Measurements from ENCODE around the gene FGGY. TPM values are rescaled to one million over a fixed set of nuclear protein-coding genes. Genes with fewer than 3 reads are reported as not detected.
"Not testable (repeated sequence)": the region's sequence is repeated elsewhere in the genome, so short reads cannot be mapped to it uniquely, and the experiment has no call there.

FGGY gene
- total RNA-seq, 1 donor from 2014 or later: 20.5 TPM

DNA sequence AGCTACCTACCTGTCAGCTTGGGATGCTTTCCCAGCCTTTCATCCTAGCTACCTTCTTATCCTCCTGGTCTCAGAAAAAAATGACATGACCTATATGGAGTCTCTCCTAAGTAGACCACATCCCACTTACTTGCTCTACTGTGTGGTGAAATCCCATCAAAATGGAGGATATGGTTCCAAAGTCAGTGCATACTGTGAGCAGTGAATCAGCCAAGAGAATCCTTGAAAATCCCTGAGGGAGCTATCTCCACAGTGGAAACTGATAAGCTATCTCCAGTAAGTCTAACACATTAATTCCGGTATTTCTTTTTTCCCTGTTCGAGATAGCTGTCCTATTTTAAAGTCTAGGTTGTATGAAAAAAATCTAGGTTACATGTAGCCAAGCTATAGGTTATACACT is 189.7 kb downstream of the FGGY start:
- intact Hi-C loops (cut with DNase I): no loop called here
- DNase-seq (ENCODE audit: low spot score): no peak

GRCh38 chr1:59487335-59488031 is 190.6 kb downstream of the FGGY start:
- intact Hi-C loops (cut with DNase I): no loop called here
- DNase-seq (ENCODE audit: low spot score): no peak

- intact Hi-C loops (cut with DNase I): no loop called here
- no peak for DNase-seq (ENCODE audit: low spot score)
Observed at GRCh38 chr1:59492500-59492899, 195.6 kb downstream of the FGGY start.

DNA sequence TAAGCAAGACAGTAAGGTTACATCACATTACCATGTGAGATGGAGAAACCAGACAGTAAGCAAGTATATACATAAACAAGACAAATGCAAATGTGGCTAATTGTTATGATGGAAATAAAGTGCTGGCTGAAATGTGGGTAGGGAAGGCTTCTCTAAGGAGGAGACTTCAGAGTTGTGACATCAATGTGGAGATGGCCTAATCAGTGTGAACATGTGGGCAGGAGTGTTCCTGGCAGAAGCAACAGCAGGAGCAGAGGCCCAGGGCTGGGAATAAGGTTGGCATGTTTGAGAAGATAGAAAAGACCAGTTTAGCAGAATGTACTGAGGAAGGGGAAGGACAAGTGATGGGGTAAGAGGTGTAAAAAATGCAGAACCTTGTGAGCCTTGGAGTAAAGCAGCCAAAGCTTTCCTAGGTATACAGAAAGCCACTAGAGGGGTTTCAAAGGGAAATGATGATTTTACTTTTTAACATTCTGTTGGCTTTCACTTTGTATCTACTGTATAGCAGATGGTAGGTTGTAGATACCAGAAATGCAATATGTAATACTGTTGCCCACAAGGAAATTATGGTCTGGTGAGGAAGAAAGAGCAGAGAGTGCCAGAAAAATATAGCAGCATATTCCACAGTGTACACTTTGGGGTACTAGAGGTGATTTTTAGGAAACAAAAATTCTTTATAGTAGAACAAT is 197.4 kb downstream of the FGGY start:
- intact Hi-C loops (cut with DNase I): no loop called here
- no peak for DNase-seq (ENCODE audit: low spot score)

DNA sequence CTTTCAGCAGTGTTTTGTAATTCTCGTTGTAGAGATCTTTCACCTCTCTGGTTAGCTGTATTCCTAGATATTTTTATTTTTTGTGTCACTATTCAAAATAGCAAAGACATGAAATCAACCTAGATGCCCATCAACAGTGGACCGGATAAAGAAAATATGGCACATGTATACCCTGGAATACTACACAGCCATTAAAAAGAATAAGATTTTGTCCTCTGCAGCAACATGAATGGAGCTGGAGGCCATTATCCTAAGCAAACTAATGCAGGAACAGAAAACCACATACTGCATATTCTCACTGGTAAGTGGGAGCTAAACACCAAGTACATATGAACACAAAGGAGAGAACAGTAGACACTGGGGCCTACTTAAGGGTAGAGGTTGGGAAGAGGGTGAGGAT is 199.3 kb downstream of the FGGY start:
- intact Hi-C loops (cut with DNase I); DNase-seq (ENCODE audit: low spot score): not testable (repeated sequence)

GRCh38 chr1:59497616-59498015 is 200.7 kb downstream of the FGGY start:
- intact Hi-C loops (cut with DNase I): no loop called here
- no peak for DNase-seq (ENCODE audit: low spot score)

- no peak for DNase-seq (ENCODE audit: low spot score)
- intact Hi-C loops (cut with DNase I): no loop called here
Observed at GRCh38 chr1:59498640-59499039, 201.7 kb downstream of the FGGY start.

DNA sequence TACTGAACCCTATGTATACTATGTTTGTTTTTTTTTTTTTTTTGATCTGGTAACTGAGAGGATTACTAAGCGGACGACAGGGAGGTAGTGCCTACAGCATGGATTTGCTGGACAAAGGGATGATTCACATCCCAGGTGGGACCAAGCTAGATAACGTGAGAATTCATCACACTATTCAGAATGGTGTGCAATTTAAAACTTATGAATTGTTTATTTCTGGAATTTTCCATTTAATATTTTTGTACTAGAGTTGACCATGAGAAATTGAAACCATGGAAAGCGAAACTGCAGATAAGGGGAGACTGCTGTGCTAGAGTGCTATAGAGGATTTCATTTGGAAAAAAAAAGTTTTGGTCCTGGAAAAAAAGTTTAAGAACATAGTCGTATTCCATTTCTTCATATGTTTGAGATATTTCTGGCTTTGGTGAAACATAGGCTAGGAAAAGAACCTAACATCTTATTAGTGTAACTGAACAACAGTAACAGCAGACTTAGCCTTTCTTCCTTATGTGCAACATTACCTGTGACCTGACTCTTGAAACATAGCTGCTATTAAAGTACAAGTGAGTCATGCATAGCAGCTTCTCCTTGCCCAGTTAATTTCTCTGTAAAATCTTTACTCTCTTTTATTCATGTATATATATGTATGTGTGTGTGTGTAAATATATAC is 202.5 kb downstream of the FGGY start:
- no peak for DNase-seq (ENCODE audit: low spot score)
- intact Hi-C loops (cut with DNase I): no loop called here

DNA sequence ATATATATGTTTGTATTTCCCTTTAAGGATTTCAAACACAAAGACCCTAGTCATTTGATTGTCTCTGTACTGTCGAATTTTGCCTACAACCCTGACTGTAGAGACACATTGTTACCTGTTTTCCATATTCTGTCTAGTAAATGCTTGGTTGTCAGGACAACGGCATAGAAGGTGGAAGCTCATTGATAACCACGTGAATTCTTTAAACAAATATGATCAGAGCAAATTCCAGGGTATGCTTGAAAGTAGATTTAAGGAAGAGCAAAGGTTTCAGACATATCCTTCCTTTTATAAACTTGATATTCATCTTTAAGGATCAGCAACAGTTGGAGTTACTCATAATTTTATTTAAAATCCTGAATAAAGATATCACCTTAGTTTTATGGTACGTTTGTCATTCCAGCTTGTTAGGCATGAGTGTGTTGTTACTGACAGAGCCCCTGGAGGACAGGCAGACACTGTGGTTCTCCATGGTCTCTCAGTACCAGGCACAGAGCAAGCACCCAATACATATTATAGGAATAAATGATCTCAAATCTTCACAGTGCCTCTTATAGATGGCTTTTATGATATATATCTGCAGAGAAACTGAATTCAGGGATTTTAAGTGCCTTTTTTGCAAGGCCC is 203.2 kb downstream of the FGGY start:
- intact Hi-C loops (cut with DNase I): no loop called here
- no peak for DNase-seq (ENCODE audit: low spot score)

- intact Hi-C loops (cut with DNase I): no loop called here
Observed at GRCh38 chr1:59500950-59501742, 204.3 kb downstream of the FGGY start.

GRCh38 chr1:59502009-59502691 is 205.3 kb downstream of the FGGY start:
- intact Hi-C loops (cut with DNase I): no loop called here
- no peak for DNase-seq (ENCODE audit: low spot score)

More at GRCh38 chr1:59500950-59501742, 204.3 kb downstream of the FGGY start:
- DNase-seq (ENCODE audit: low spot score): no peak

DNA sequence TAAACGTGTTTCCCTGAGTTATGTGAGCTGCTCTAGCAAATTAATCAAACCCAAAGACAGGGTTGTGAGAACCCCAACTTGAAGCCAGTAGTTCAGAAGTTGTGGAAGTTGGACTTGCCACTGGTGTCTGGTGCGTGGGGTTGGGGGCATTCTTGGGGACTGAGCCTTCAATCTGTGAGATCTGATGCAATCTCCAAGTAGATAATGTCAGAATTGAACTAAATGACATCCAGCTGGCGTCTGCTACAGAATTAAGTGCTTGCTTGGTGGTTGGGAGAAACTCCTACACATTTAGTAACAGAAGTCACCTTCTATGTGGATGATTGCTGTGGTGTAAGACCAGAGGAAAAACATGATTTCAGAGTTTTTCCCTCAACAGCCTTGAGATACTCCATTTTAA is 207.4 kb downstream of the FGGY start:
- DNase-seq (ENCODE audit: low spot score): no peak
- intact Hi-C loops (cut with DNase I): no loop called here

DNA sequence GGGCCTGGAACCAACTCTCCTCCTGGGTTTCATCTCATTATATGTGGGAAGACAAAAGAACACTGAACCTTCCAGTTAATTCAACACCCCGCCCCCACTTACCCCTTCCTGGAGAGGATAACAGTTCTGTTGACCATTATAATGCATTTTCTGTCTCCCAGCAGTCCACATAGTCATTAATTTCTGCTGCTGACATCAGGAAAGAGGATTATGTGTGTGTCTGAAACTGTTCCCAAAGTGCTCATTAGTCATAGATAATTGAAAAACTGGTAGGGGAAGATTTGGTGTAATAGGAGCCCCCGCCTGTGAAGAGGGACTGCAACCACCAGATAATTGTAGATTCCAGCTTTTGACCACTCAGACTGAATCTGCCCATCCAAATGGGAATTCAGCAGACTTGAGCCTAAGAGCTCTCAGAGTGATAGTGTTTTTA is 208.7 kb downstream of the FGGY start:
- intact Hi-C loops (cut with DNase I): no loop called here

DNA sequence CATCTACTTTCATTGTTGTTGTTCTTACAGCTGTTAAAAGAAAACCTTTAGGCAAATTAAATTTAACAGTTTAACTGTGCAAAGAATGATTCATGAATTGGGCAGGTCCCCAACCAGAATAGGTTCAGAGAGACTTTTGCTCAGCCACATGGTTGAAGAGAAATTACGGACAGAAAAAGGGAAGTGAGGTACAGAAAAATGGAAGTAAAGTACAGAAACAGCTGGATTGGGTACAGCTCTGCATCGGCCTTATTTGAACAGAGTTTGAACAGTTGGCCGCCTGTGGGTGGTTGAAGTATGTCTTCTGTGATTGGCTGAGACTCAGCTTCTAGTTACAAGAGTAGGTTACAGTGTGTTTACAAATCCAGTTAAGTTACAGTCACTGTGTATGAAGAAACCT is 210.1 kb downstream of the FGGY start:
- intact Hi-C loops (cut with DNase I): no loop called here
- DNase-seq (ENCODE audit: low spot score): no peak

More for the DNA sequence above, 208.7 kb downstream of the FGGY start:
- no peak for DNase-seq (ENCODE audit: low spot score)

DNA sequence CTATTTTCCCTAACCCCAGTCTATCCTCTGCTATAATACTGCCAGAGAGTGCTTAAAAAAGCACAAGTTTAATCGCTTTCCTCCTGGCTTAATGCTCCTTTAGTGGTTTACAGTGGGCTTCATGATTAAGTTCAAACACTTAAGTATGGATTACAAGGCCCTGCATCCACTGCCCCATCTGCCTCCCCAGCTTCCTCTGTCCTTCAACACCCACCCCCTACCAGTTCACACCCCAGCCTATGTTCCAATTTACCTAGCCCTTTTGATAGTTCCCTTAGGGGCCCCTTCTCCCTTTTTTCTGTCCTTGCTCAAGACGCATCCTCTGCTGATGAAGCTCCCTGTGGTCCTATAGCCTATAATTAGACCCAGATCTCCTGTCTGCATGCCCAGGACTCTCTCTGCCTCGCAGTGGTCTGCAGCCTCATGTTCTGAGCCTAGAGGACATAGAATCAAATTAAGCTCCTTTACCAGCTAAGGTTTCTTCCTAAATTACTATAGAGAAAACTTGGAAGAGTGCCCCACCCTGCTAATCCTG is 212.5 kb downstream of the FGGY start:
- no peak for DNase-seq (ENCODE audit: low spot score)
- intact Hi-C loops (cut with DNase I): no loop called here

DNA sequence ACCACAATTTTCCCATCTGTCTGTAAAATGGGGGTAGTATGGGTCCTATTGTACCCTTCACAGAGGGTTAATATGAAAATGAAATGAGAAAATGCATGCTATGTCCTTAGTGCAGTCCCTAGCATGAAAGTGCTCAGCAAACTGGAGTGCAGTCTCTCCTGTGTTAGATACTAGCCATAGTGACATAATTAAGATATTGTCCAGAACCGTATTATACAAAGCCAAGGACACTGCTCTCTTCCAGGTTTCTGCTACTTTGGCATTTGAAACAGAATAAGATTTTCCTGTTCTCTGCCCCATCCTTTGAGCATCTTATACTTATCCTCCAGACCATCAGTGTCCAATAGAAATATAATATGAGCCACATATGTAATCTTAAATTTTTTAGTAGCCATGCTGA is 213.4 kb downstream of the FGGY start:
- intact Hi-C loops (cut with DNase I): no loop called here
- no peak for DNase-seq (ENCODE audit: low spot score)

DNA sequence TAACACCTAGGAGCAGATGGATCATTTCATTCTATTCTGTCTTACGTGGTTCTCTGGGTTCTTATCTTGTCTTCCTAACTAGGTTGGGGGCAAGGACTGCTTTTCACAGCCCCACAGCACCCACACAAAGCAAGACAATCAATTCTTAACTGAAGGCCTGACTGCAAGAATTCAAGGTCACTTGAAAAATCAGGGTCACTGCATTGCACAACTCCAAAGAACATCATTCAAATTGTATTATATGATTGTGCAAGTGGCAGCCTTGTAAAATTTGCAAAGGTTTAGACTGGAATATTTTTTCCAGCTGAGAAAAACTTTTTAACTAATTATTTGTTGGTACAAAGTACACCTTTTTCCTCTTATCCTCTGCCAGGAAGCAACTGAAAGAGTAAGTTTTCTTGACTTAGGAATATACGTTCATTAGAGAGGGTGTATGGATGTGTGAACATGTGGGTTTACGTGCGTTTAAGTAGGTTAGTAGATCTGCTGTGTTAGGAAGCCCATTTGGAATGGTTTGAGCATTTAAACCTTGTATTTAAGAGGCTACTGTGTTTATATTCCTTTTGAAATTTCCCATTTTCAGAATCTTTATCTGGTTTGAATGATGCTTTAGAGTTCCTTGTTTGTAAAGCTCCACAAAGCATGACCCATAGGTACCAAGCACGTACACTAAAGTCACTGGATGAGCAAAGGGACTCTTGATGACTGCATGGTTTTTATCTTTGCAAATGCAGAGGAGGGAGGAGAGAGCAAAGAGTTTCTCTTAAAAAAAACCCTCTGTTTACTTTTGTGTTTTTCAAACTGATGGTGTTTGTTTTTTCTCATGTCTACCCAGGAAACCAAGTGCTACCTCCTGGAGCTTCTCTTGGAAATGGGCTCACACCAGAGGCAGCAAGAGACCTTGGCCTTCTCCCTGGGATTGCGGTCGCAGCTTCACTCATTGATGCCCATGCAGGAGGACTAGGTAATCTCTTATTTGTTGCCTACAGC is 214.9 kb downstream of the FGGY start:
- no peak for DNase-seq (ENCODE audit: low spot score)
- intact Hi-C loops (cut with DNase I): no loop called here

GRCh38 chr1:59512702-59513101 is 215.8 kb downstream of the FGGY start:
- DNase-seq (ENCODE audit: low spot score): no peak
- intact Hi-C loops (cut with DNase I): no loop called here
